Limb (tissue), 2 donors: ENCODE measurements around the gene FAM241A.
"Not testable (repeated sequence)": the region's sequence is repeated elsewhere in the genome, so short reads cannot be mapped to it uniquely, and the experiment has no call there.

ENCODE experiments used
- DNase-seq, 2 donors: peaks; one replicate each; pipeline ENCODE4 v3.0.0-alpha.2; 2016; ENCODE audit errors: extremely low spot score in 2 of 2

FAM241A gene

GRCh38 chr4:112173593-112174558, 28.6 kb downstream of the FAM241A start:
- no peak for DNase-seq

DNA sequence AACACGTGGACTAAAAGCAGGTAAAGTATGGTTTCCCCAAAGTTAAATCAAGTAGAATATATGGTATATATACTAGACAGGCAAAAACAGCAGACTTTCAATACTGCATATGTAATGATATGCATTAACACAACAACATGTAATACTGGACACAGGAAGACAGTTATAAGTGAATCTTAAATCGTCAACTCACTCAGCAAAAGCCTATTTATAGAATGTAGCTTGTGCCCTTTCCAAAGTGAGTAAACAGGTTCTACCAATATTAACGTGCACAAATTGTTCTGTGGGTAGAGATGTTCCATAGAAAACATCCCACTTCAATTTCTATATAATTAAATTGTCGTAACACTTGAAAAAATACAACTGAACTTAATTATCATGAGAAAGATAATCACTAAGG, 30.6 kb downstream of the FAM241A start:
- DNase-seq = no peak

DNA sequence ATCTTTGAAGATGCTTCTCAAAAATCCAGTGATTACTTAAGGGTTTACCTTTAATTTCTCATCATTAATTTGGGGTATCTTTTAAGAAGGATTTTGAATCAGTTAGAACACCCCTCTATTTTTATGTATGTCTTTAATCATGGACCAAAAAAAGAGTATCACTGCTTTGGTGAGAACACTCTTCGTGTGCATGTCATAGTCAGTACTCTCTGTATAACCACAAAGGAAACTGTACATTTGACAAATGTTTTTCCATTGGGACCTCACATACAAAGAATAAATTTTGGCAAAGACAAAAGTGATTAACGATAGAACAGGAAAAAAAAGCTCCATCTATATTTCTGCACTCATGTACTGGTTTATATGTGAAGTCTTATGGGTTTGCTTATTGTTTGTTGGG, 31.3 kb downstream of the FAM241A start:
- no peak for DNase-seq

- DNase-seq = not testable (repeated sequence)
These were observed 33.5 kb downstream of the FAM241A start for GRCh38 chr4:112178741-112179140.

GRCh38 chr4:112181358-112182000, 36.2 kb downstream of the FAM241A start:
- no peak for DNase-seq

- DNase-seq = no peak
These were observed 37.4 kb downstream of the FAM241A start for GRCh38 chr4:112182604-112183003.

DNA sequence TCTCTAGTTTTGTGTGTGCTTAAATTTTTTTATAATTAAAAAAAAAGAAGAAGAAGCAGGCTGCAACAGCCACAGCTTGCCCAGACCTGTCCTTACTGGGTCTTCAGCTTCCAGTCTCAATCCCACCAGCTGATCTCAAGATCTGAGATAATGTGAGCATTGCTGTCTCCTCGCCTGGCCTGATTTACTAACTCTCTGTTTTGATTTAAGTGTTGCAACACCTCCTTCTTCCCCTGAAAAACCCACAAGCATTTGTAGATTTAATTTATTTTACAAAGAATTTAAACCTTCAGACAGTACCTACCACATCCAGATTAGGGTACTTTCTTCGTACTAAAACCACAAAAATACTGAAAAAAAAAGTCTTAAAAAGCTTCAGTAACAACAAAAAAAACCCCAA, 38.0 kb downstream of the FAM241A start:
- DNase-seq = no peak

GRCh38 chr4:112184438-112184837, 39.2 kb downstream of the FAM241A start:
- no peak for DNase-seq

- DNase-seq = no peak
These were observed 40.1 kb downstream of the FAM241A start for GRCh38 chr4:112185334-112185733.

- no peak for DNase-seq
These were observed 40.8 kb downstream of the FAM241A start for GRCh38 chr4:112185740-112186670.

- no peak for DNase-seq
These were observed 44.5 kb downstream of the FAM241A start for GRCh38 chr4:112189754-112190153.

GRCh38 chr4:112190684-112191083, 45.4 kb downstream of the FAM241A start:
- DNase-seq = no peak

- no peak for DNase-seq
These were observed 51.2 kb downstream of the FAM241A start for GRCh38 chr4:112196461-112196860.

GRCh38 chr4:112199041-112199440, 53.8 kb downstream of the FAM241A start:
- no peak for DNase-seq

GRCh38 chr4:112201915-112202505, 56.8 kb downstream of the FAM241A start:
- no peak for DNase-seq

DNA sequence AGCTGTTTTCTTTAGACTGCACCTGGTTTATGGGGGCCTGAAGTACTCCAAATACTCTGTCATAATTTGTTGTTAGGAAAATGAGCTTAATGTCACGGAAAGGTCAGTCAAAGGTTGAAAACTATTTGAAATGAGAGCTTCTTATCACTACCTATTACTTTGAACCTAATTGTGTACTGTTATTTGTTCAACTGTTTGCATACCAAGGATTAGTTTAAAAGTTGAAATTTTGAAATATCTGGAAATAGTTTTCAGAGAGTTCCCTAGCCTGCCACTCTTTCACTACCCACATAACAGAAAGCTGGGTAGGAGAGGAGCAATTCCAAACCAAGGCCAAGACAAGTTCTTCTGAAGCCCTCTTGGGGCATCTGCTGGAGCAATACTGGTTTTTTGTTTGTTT, 58.3 kb downstream of the FAM241A start:
- no peak for DNase-seq

- no peak for DNase-seq
These were observed 61.2 kb downstream of the FAM241A start for GRCh38 chr4:112206431-112206830.

GRCh38 chr4:112208137-112209095, 63.2 kb downstream of the FAM241A start:
- not testable (repeated sequence) for DNase-seq

- DNase-seq = no peak
These were observed 65.5 kb downstream of the FAM241A start for GRCh38 chr4:112210777-112211176.

GRCh38 chr4:112213091-112213490, 67.8 kb downstream of the FAM241A start:
- DNase-seq = no peak
